Gastroesophageal sphincter (tissue), 4 donors: ENCODE measurements around the gene GALNT9. TPM values are rescaled to one million over a fixed set of nuclear protein-coding genes. Genes with fewer than 3 reads are reported as not detected.

Experiments used
- ATAC-seq: fragments of 150-250 bp; one replicate; pipeline ENCODE4 v1.9.1; 2016; ENCODE audit warnings: mild to moderate bottlenecking, moderate library complexity
- H3K27ac ChIP-seq, 4 donors: fragments of 200-600 bp; sonication (generic) in 3 of 4; 1 replicate in 3 of 4; 2 replicates in 1 of 4; pipeline ENCODE4 v1.5.1; 2016 to 2019
- H3K27me3 ChIP-seq: fragments of 200-600 bp; sonication (generic); one replicate; pipeline ENCODE4 v1.5.1; 2019
- H3K36me3 ChIP-seq, 2 donors: fragments of 200-600 bp; sonication (generic); one replicate each; pipeline ENCODE4 v1.5.1; 2019; ENCODE audit warnings: control low read depth in 1 of 2
- H3K4me1 ChIP-seq, 3 donors: fragments of 200-600 bp; sonication (generic); 1 replicate in 2 of 3; 2 replicates in 1 of 3; pipeline ENCODE4 v1.5.1; 2016 to 2019; ENCODE audit warnings: control low read depth in 2 of 3
- H3K4me3 ChIP-seq, 2 donors: fragments of 200-600 bp; sonication (generic); one replicate each; pipeline ENCODE4 v1.5.1; 2019; ENCODE audit warnings: mild to moderate bottlenecking in 1 of 2, moderate library complexity in 1 of 2
- H3K9me3 ChIP-seq, 3 donors: fragments of 200-600 bp; sonication (generic); one replicate each; pipeline ENCODE4 v1.5.1; 2017 to 2019; ENCODE audit warnings: control low read depth in 2 of 3
- CTCF ChIP-seq, 4 experiments: fragments of 200-600 bp in 2 of 4; fragments of 450-650 bp in 2 of 4; sonication (generic) in 1 of 4; IDR thresholded peaks; one replicate each; pipeline ENCODE4 v1.5.1; 2017 to 2019; ENCODE audit warnings: antibody characterized with exemption in 4 of 4, mild to moderate bottlenecking in 2 of 4, moderate library complexity in 2 of 4
- EP300 ChIP-seq: sonication (generic); formaldehyde crosslinking; IDR thresholded peaks from one replicate; pipeline ENCODE4 v1.6.1; 2017; ENCODE audit warnings: antibody characterized with exemption, mild to moderate bottlenecking
- POLR2A ChIP-seq, 2 donors: fragments of 450-650 bp; IDR thresholded peaks; one replicate each; pipeline ENCODE4 v1.6.1; 2017; ENCODE audit warnings: antibody characterized with exemption in 2 of 2, mild to moderate bottlenecking in 2 of 2, moderate library complexity in 1 of 2
- POLR2AphosphoS5 ChIP-seq: sonication (generic); formaldehyde crosslinking; IDR thresholded peaks from one replicate; pipeline ENCODE4 v1.6.1; 2017; ENCODE audit warnings: antibody characterized with exemption
- WGBS, 2 donors: methylation state at CpG; one replicate each; pipeline ENCODE4 v1.1.5; 2018; ENCODE audit warnings: low coverage in 1 of 2; 5-methylcytosine and 5-hydroxymethylcytosine counted together
- total RNA-seq, 4 donors: library from RNA; depleted of rRNA; stranded (reverse); fragments of >200 nt; gene quantifications; one replicate each; pipeline ENCODE4 v1.1.0, GENCODE V29; 2016

The GALNT9 gene
- total RNA-seq, 4 donors from 2014 or later, result 2.0 TPM; not detected in 3

- WGBS, 2 donors, result 95% methylated on average over 4 of the region's 35 CpGs; no CpG with 5 or more reads in 1 of the 2 donors
- Histone ChIP-seq H3K4me3 (no peak overlapping the region), H3K27me3 (no peaks in the 10 kb centered on the region), H3K4me1 (peaks cover 0 to 24% (median 9%) of the 10 kb centered on the region in 3 donors), H3K36me3 (no peaks in the 10 kb centered on the region), H3K9me3 (peaks cover 0 to 44% (median 0%) of the 10 kb centered on the region in 3 donors), H3K27ac (no peak overlapping the region)
- TF ChIP-seq POLR2A (IDR thresholded peaks at IDR 0.05) (no peak), CTCF (IDR thresholded peaks at IDR 0.05) (no peak), POLR2AphosphoS5 (no peak), EP300 (no peak)
- ATAC-seq, result no peak
Measured at GRCh38 chr12:132187646-132188450, 141.5 kb downstream of the GALNT9 start.

- ATAC-seq, result no peak
- H3K36me3 ChIP-seq, result no peaks in the 10 kb centered on the region
- no peak overlapping the region for H3K27ac ChIP-seq
- H3K27me3 ChIP-seq, result no peaks in the 10 kb centered on the region
- peaks cover 0 to 44% (median 0%) of the 10 kb centered on the region in 3 donors for H3K9me3 ChIP-seq
- H3K4me3 ChIP-seq, result peak overlapping the region in 1 of 2 donors; percentile 25
- no peak for TF ChIP-seq CTCF (IDR thresholded peaks at IDR 0.05)
- no peak for TF ChIP-seq POLR2AphosphoS5
- WGBS, 2 donors, result 67 to 73% methylated on average over 1 to 15 of the region's 39 CpGs
- peaks cover 0 to 24% (median 9%) of the 10 kb centered on the region in 3 donors for H3K4me1 ChIP-seq
Measured at GRCh38 chr12:132186857-132187620, 142.3 kb downstream of the GALNT9 start.

GRCh38 chr12:132186208-132186856 lies 143.1 kb downstream of the GALNT9 start:
- no peak for ATAC-seq
- WGBS, 2 donors, result 44 to 55% methylated on average over 7 to 12 of the region's 24 CpGs
- no peak overlapping the region for H3K27ac ChIP-seq
- H3K27me3 ChIP-seq, result peaks cover 5% of the 10 kb centered on the region
- peaks cover 0 to 44% (median 0%) of the 10 kb centered on the region in 3 donors for H3K9me3 ChIP-seq
- H3K36me3 ChIP-seq, result no peaks in the 10 kb centered on the region
- H3K4me3 ChIP-seq, result peak overlapping the region in 1 of 2 donors; percentile 25
- H3K4me1 ChIP-seq, result peaks cover 0 to 24% (median 9%) of the 10 kb centered on the region in 3 donors
- no peak for TF ChIP-seq EP300
- no peak for TF ChIP-seq CTCF (IDR thresholded peaks at IDR 0.05)
- no peak for TF ChIP-seq POLR2AphosphoS5
- no peak for TF ChIP-seq POLR2A (IDR thresholded peaks at IDR 0.05)

- TF ChIP-seq POLR2A (IDR thresholded peaks at IDR 0.05), result no peak
- no peak for TF ChIP-seq EP300
- TF ChIP-seq CTCF (IDR thresholded peaks at IDR 0.05), result no peak
- no peak for TF ChIP-seq POLR2AphosphoS5
- Histone ChIP-seq H3K27ac (no peak overlapping the region), H3K4me3 (peak overlapping the region in 1 of 2 donors; percentile 25), H3K9me3 (peaks cover 0 to 44% (median 0%) of the 10 kb centered on the region in 3 donors), H3K27me3 (peaks cover 11% of the 10 kb centered on the region), H3K4me1 (peaks cover 0 to 18% (median 8%) of the 10 kb centered on the region in 3 donors), H3K36me3 (no peaks in the 10 kb centered on the region)
- WGBS, 2 donors, result 51 to 67% methylated on average over 10 to 16 of the region's 16 CpGs
- no peak for ATAC-seq
Measured at GRCh38 chr12:132185705-132186104, 143.7 kb downstream of the GALNT9 start.
